Ovary (tissue), 3 donors: ENCODE data around the gene KLC1.

Experiments
- EP300 ChIP-seq: sonication (generic); formaldehyde crosslinking; IDR thresholded peaks from one replicate; pipeline ENCODE4 v1.6.1; 2017; ENCODE audit warnings: antibody characterized with exemption
- POLR2A ChIP-seq: fragments of 450-650 bp; IDR thresholded peaks from one replicate; pipeline ENCODE4 v1.6.1; 2017; ENCODE audit warnings: antibody characterized with exemption, mild to moderate bottlenecking, moderate library complexity
- TF ChIP-seq, protein P1 (sequence below), 3 donors: fragments of 450-650 bp in 2 of 3; fragments of 200-600 bp in 1 of 3; IDR thresholded peaks; one replicate each; pipeline versions ENCODE4 v1.5.1 to v1.8.0; 2016 to 2022; ENCODE audit warnings: antibody characterized with exemption in 3 of 3, mild to moderate bottlenecking in 1 of 3
- donor health status: DM: no; HTN: no; CAD: no.

DNA sequence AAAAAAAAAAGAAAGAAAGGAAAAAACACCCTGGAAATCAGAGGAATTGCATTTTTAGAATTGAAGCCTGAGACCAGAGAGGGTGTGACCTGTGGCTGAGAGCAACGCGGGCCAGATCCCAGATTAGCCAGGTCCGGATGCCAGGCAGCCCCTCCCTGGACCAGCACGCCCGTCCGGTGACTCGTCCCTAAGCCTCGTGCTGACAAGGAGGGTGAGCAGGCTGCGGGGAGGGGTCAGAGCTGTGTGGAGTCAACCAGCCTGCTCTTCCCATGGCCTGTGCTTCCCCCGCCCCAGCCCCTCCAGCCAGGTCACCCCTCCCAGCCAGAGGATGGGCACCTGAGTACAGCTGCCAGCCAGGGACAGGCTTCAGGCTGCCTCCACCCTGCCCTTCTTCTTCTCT lies 4.2 kb upstream of the KLC1 start:
- TF ChIP-seq, protein P1, sequence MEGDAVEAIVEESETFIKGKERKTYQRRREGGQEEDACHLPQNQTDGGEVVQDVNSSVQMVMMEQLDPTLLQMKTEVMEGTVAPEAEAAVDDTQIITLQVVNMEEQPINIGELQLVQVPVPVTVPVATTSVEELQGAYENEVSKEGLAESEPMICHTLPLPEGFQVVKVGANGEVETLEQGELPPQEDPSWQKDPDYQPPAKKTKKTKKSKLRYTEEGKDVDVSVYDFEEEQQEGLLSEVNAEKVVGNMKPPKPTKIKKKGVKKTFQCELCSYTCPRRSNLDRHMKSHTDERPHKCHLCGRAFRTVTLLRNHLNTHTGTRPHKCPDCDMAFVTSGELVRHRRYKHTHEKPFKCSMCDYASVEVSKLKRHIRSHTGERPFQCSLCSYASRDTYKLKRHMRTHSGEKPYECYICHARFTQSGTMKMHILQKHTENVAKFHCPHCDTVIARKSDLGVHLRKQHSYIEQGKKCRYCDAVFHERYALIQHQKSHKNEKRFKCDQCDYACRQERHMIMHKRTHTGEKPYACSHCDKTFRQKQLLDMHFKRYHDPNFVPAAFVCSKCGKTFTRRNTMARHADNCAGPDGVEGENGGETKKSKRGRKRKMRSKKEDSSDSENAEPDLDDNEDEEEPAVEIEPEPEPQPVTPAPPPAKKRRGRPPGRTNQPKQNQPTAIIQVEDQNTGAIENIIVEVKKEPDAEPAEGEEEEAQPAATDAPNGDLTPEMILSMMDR (IDR thresholded peaks at IDR 0.05), result no peak
- TF ChIP-seq POLR2A (no peak), EP300 (no peak)
